HG03039 (cell line): ENCODE results near the gene MUSTN1.

ENCODE experiments used
- ATAC-seq: cut with Tn5 transposase; IDR thresholded peaks from one replicate; pipeline ENCODE4 v1.9.1; 2021; ENCODE audit warnings: mild to moderate bottlenecking, moderate library complexity; ENCODE audit not compliant: unreplicated experiment

Gene MUSTN1

DNA sequence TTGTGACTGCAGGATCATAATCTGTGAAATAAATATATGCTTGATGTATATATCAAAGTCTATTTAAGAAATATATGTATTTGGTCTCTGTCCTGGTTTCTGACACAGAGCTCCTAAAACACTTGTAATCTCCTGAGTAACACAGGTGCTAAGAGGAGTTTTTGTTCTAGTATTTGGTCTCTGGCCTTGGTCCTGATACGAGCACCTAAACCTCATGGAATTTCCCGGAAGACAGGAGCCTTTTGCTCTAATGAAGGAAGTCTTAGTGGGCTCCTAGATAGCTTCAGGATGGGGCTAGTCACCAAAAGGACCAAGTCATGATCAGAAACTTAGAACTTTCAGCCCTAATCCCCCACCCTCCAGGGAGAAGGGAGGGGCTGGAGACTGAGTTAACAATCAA lies 19.2 kb upstream of the MUSTN1 start:
- no peak for ATAC-seq

DNA sequence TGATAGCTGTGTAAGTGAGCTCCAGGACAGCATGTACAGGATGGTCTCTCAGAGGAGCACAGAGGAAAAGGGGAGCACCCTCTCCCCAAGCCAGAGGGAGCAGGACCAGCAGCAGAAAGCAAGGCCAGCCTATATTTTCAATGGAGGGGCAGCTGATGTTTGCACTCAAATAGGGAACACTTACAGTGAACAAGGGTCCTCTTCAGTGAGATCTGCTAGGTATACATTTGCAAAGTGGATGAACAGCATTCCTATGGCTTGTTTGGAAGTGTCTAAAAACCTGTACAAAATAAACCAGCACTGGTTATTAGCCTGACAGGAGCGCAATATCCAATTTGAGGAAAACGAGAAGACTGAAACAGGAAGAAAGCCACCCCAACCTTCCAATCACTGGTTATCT lies 17.6 kb upstream of the MUSTN1 start:
- ATAC-seq = no peak

DNA sequence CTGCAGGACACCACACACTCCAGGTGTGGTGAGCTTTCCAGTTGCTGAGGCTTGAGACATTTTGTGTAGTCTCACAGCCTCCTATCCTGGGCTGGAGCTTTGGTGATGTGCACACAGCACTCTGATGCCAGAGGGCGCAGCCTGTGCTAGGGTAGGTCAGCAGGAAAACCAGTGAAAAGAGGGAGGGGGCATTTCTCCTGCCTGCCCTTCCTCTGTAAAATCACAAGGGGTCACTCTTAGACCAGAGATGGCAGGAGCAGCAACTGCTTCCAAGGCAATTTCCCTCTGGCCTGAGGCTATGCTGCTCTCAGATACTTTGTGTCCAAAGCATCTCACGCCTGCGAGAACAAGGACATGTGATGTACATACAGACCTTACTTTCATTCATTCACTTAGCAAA lies 16.5 kb upstream of the MUSTN1 start:
- no peak for ATAC-seq

- ATAC-seq = no peak
These were observed 14.8 kb upstream of the MUSTN1 start for GRCh38 chr3:52849656-52850055.

GRCh38 chr3:52848617-52849016 lies 13.8 kb upstream of the MUSTN1 start:
- no peak for ATAC-seq

- no peak for ATAC-seq
These were observed 12.9 kb upstream of the MUSTN1 start for GRCh38 chr3:52847726-52848125.

GRCh38 chr3:52847241-52847640 lies 12.4 kb upstream of the MUSTN1 start:
- no peak for ATAC-seq

- no peak for ATAC-seq
These were observed 11.7 kb upstream of the MUSTN1 start for GRCh38 chr3:52846432-52846965.

- ATAC-seq = no peak
These were observed 11.0 kb upstream of the MUSTN1 start for GRCh38 chr3:52845691-52846431.

GRCh38 chr3:52845157-52845556 lies 10.3 kb upstream of the MUSTN1 start:
- ATAC-seq = no peak

DNA sequence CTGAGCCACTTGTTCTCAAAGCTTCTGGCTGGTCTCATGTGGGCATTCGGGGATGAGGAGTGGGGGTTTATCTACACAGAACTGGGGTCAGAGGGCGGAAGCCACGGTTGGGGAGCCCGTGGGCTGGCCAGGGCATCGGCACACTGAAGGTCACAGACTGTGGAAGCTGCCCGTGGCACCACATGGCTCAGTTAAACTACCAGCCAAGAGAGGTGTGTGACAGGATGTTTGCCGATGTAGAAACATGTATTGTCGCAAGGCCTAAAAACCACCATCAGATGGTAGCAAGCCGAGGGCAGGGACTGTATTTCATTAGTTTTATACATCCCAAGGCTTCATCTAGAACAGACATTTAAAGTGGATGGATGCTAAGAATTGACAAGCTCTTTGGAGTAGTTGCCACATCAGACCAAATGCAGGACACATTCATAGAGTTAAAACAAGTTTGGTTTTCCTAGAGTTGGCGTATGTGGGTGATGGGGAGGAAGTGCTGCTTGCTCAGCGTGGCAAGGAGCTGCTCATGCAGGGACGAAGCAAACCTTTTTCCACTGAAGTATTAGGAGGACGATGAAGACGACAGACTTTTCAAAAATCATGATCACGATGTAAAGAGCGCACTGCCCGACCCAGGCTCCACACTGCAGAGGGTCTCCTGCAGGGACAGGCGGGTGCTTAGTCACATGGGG lies 9.6 kb upstream of the MUSTN1 start:
- ATAC-seq = no peak

DNA sequence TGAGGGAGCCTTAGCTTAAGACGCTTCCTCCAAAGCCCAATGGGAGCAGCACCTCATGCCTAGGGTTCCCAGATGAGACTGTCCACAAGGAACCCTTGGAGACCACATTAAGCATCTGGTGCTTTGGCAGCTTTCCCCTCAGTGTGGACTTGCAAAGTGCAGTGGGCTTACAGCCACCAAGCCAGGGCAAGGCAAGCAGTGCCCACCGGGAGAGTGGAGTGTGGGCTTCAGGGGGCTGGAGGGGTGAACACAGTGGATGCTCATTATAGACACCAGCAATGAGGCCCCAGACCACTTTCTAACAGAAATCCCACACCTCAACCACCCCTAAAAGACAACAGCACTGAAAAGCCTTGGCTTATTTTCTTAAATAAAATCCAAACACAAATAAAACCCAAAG lies 9.1 kb upstream of the MUSTN1 start:
- no peak for ATAC-seq

DNA sequence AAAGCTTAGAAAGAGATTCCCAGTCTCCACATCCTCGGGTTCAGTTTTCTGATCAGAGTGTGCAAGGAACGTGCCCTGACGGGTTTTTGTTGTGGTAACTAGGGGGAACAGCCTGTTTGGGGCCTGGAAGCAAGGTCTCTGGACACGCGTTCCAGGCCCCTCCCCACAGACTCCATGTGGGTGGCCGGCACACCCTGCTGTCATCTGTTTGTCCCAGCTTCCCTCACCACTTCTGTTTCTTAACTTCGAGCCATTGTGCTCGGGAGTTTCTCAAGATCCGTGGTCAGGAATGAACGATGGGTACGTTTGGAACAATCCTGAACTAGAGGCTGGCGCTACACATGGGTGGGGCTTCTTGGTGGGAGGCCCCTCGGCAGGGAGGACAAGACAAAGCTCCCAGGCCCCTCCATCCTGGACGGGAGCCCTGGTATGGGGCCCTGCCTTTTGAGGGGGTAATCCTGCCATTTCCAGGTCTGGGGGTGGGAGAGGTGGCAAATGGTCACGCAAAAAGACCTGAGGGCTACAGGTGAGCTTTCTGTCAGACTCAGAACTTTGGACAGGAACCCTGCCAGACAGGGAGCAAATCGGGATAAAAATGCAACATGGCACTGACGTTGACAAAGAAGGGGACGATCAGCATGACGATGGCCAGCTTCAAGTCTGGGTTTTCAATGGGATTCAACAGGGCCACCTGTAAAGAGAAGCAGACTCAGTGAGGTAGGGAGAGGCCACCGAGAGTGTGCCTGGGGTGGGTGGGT lies 8.5 kb upstream of the MUSTN1 start:
- ATAC-seq = no peak

GRCh38 chr3:52842424-52842823 lies 7.6 kb upstream of the MUSTN1 start:
- no peak for ATAC-seq

GRCh38 chr3:52841981-52842340 lies 7.1 kb upstream of the MUSTN1 start:
- ATAC-seq = no peak

GRCh38 chr3:52841211-52841980 lies 6.6 kb upstream of the MUSTN1 start:
- ATAC-seq = no peak

DNA sequence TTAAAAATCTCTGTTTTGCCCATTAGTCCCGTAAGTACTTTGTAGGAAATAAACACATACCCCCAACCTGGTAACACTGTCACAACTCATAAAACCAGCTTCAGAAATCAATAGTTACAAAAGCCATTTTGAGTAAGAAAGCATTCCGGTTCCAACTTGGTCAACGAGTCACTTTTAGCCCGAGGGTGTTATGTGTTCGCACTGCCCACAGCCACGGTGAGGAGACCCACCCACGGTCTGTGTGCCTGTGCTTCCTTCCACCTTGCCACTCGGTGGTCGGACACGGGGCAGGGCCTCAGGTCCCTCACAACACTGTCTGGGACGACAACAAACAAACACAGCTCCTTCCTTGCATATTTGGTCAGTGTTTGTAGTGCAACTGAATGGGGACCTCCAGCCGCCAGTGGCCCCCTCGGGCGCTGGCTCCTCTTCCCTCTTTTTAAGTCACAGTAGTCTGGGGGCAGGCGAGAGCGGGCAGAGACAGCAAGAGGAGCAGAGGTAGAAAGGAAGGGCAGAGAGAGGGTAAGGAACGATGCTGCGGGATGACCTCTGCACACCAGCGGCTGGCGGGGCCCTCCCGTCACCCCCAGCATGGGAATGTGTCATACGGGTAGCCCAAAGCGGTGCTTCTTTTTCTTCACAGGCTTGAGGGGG lies 5.2 kb upstream of the MUSTN1 start:
- no peak for ATAC-seq

DNA sequence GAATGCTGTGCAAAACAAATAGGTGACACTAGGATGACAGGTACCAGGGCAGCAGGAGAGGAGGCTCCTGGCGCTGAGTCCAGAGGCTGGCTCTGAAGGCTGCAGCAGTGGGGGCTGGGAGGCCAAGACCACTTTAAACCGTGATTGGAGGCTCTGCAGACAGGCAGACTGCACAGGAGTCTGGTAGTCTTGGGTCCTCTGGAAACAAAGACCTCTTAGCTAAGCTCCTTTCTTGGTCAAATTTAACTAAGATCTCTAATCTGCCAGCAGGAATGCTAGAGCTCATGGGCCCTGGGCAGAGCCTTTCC lies 4.4 kb upstream of the MUSTN1 start:
- no peak for ATAC-seq

DNA sequence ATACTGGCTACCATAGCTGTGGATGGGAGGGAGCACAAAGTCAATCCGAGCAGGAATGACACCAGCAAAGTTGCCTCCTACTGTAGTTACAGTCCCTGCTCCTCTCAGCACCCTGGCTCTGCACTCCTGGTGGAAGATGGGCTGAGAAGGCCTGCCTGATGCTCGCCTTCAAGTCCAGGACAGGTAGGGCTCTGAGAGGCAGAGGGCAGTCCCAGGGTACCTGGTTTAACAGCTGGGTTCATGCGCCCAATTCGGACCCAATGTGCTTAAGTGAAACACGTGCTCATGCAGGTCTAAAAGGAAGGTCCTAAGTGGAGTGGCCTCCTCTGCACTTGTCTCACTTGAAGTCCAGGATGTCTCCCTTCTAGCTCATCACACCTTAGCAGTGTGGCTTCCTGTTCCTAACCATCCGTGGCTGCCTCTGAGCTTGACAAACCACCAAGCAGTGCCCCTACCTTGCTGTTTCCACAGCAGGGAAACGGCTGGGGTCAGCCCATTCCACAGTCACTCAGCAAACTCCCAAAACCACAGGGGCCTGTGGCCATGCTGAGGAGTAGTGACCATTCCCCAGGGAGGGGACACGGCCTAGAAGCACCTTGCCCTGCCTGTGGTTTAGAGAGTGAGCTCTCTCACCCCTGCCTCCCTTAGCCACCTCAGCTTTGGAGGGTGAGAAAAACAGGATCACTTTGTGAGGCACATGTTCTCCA lies 3.9 kb upstream of the MUSTN1 start:
- no peak for ATAC-seq

DNA sequence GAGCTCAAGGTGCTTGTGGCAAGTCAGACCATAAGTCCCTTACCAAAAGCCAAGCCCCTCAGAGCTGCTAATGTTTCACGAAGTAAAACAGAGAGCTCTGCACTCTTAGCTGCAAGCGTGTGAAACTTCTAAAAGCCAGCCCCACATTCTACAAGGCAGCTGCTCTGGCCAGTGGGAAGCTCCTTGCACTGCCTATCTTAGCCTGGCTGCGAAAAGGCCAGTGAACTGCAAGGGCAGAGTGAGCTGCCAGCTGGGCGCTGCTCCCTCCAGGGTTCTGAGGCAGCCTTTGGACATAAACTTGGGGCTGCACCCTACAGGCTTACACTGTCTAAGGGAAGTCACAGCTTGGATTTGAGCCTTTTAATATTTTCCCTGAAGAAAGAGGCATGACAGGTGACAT lies 2.2 kb upstream of the MUSTN1 start:
- ATAC-seq = no peak
